Measurements from ENCODE around the gene NT5DC2. TPM values are rescaled to one million over a fixed set of nuclear protein-coding genes. Genes with fewer than 3 reads are reported as not detected.

Gene NT5DC2
- total RNA-seq, 4 donors from 2014 or later = 11.6 to 29.8 (median 20.7) TPM

- no peak for TF ChIP-seq CTCF (IDR thresholded peaks at IDR 0.05; ENCODE audit: low read depth)
These were observed 12.6 kb upstream of the NT5DC2 start for GRCh38 chr3:52546111-52546901.

GRCh38 chr3:52544937-52545336 lies 11.3 kb upstream of the NT5DC2 start:
- TF ChIP-seq CTCF (IDR thresholded peaks at IDR 0.05; ENCODE audit: low read depth) = no peak

GRCh38 chr3:52541050-52541449 lies 7.4 kb upstream of the NT5DC2 start:
- no peak for TF ChIP-seq CTCF (IDR thresholded peaks at IDR 0.05; ENCODE audit: low read depth)

GRCh38 chr3:52539010-52539653 lies 5.5 kb upstream of the NT5DC2 start:
- TF ChIP-seq CTCF (IDR thresholded peaks at IDR 0.05; ENCODE audit: low read depth) = no peak

- TF ChIP-seq CTCF (IDR thresholded peaks at IDR 0.05; ENCODE audit: low read depth) = no peak
These were observed 4.2 kb upstream of the NT5DC2 start for GRCh38 chr3:52537726-52538421.

GRCh38 chr3:52537165-52537620 lies 3.5 kb upstream of the NT5DC2 start:
- no peak for TF ChIP-seq CTCF (IDR thresholded peaks at IDR 0.05; ENCODE audit: low read depth)
